H1 (cell line): ENCODE results near the gene ARL2BP.

Experiments used
- GABPA ChIP-seq: IDR thresholded peaks from 2 replicates; pipeline ENCODE4 v1.6.1; 2011; ENCODE audit warnings: mild to moderate bottlenecking, low read length, moderate library complexity, borderline replicate concordance; ENCODE audit not compliant: insufficient read depth
- POU5F1 ChIP-seq: IDR thresholded peaks from 2 replicates; pipeline ENCODE4 v1.6.1; 2011; ENCODE audit warnings: low read depth, mild to moderate bottlenecking, low read length, moderate library complexity
- ZNF274 ChIP-seq: IDR thresholded peaks from 2 replicates; pipeline ENCODE4 v1.7.0; 2012; ENCODE audit warnings: low read length, borderline replicate concordance; ENCODE audit errors: extremely low read depth
- TF ChIP-seq, protein P1 (sequence below), 3 experiments: IDR thresholded peaks; 1 replicate in 2 of 3; 2 replicates in 1 of 3; pipeline versions ENCODE4 v1.5.1 to v1.6.1; 2011; ENCODE audit warnings: low read length in 3 of 3, mild to moderate bottlenecking in 3 of 3, inconsistent platforms in 2 of 3, low read depth in 1 of 3, moderate library complexity in 1 of 3; ENCODE audit not compliant: insufficient read depth in 1 of 3; ENCODE audit errors: control extremely low read depth in 1 of 3
- TF ChIP-seq, protein P2 (sequence below): IDR thresholded peaks from 2 replicates; pipeline ENCODE4 v1.6.1; 2011; ENCODE audit warnings: low read length, improper control_type of control experiment
- TF ChIP-seq, protein P3 (sequence below): IDR thresholded peaks from 2 replicates; pipeline ENCODE4 v1.6.1; 2011; ENCODE audit warnings: low read depth, mild to moderate bottlenecking, low read length; ENCODE audit not compliant: insufficient read depth

GRCh38 chr16:57258910-57259475 lies 13.9 kb downstream of the ARL2BP start:
- TF ChIP-seq, protein P1, sequence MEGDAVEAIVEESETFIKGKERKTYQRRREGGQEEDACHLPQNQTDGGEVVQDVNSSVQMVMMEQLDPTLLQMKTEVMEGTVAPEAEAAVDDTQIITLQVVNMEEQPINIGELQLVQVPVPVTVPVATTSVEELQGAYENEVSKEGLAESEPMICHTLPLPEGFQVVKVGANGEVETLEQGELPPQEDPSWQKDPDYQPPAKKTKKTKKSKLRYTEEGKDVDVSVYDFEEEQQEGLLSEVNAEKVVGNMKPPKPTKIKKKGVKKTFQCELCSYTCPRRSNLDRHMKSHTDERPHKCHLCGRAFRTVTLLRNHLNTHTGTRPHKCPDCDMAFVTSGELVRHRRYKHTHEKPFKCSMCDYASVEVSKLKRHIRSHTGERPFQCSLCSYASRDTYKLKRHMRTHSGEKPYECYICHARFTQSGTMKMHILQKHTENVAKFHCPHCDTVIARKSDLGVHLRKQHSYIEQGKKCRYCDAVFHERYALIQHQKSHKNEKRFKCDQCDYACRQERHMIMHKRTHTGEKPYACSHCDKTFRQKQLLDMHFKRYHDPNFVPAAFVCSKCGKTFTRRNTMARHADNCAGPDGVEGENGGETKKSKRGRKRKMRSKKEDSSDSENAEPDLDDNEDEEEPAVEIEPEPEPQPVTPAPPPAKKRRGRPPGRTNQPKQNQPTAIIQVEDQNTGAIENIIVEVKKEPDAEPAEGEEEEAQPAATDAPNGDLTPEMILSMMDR (IDR thresholded peaks at IDR 0.05; ENCODE audit: control extremely low read depth in 1 of 3, insufficient read depth in 1 of 3, low read depth in 1 of 3, low read length in 3 of 3), result no peak
- TF ChIP-seq, protein P2, sequence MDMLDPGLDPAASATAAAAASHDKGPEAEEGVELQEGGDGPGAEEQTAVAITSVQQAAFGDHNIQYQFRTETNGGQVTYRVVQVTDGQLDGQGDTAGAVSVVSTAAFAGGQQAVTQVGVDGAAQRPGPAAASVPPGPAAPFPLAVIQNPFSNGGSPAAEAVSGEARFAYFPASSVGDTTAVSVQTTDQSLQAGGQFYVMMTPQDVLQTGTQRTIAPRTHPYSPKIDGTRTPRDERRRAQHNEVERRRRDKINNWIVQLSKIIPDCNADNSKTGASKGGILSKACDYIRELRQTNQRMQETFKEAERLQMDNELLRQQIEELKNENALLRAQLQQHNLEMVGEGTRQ, result no peak
- TF ChIP-seq ZNF274, result no peak
- TF ChIP-seq GABPA, result no peak
- no peak for TF ChIP-seq POU5F1
- TF ChIP-seq, protein P3, sequence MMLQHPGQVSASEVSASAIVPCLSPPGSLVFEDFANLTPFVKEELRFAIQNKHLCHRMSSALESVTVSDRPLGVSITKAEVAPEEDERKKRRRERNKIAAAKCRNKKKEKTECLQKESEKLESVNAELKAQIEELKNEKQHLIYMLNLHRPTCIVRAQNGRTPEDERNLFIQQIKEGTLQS, result no peak
